HEK293 (cell line): ENCODE data around the gene SDE2.

ENCODE experiments used
- CTCF ChIA-PET: fragments of 350-600 bp; formaldehyde crosslinking; extraction: SDS; loops from one replicate; lab custom pipeline; 2021; ENCODE audit warnings: antibody characterized with exemption; lab: Yijun Ruan, JAX
- POLR2A ChIA-PET: fragments of 300-600 bp; formaldehyde crosslinking; extraction: SDS; loops from one replicate; lab custom pipeline; 2020; ENCODE audit warnings: antibody characterized with exemption, inconsistent platforms; lab: Yijun Ruan, JAX
- H3K27ac ChIP-seq: fragments of 200-500 bp; sonication (Bioruptor generic); 2 replicates; pipeline ENCODE4 v1.5.1; 2014; ENCODE audit warnings: low read depth, low read length, control low read depth, inconsistent platforms; ENCODE audit errors: extremely low read depth
- H3K36me3 ChIP-seq, 2 experiments: fragments of 200-500 bp in 1 of 2; sonication (Bioruptor generic) in 1 of 2; 1 replicate in 1 of 2; 2 replicates in 1 of 2; pipeline ENCODE4 v1.5.1; 2014 to 2017; ENCODE audit warnings: inconsistent platforms in 2 of 2, low read length in 2 of 2; ENCODE audit not compliant: control insufficient read depth in 2 of 2, insufficient read depth in 1 of 2
- H3K4me1 ChIP-seq: fragments of 200-500 bp; sonication (Bioruptor generic); 2 replicates; pipeline ENCODE4 v1.5.1; 2014; ENCODE audit warnings: mild to moderate bottlenecking, low read length, inconsistent platforms; ENCODE audit not compliant: control insufficient read depth, insufficient read depth
- H3K4me3 ChIP-seq: 2 replicates; pipeline ENCODE4 v1.5.1; 2011; ENCODE audit warnings: low read depth, mild to moderate bottlenecking, control low read depth, low read length, moderate library complexity
- H3K9me3 ChIP-seq: fragments of 200-500 bp; sonication (Bioruptor generic); 2 replicates; pipeline ENCODE4 v1.5.1; 2014; ENCODE audit warnings: low read depth, low read length, inconsistent platforms; ENCODE audit not compliant: control insufficient read depth, insufficient read depth
- BCL6B ChIP-seq: fragments of 450-650 bp; formaldehyde crosslinking; IDR thresholded peaks from 2 replicates; pipeline ENCODE4 v1.5.1; 2017; ENCODE audit warnings: missing biosample characterization, missing genetic modification characterization
- EGR2 ChIP-seq: fragments of 450-650 bp; formaldehyde crosslinking; IDR thresholded peaks from 2 replicates; pipeline ENCODE4 v1.5.1; 2016; ENCODE audit warnings: low read depth, missing biosample characterization, missing genetic modification characterization
- GLIS2 ChIP-seq: fragments of 450-650 bp; formaldehyde crosslinking; IDR thresholded peaks from 2 replicates; pipeline ENCODE4 v1.5.1; 2016; ENCODE audit warnings: missing biosample characterization, missing genetic modification characterization
- KLF17 ChIP-seq: fragments of 450-650 bp; formaldehyde crosslinking; IDR thresholded peaks from 2 replicates; pipeline ENCODE4 v1.5.1; 2016; ENCODE audit warnings: missing biosample characterization, missing genetic modification characterization
- REPIN1 ChIP-seq: fragments of 450-650 bp; formaldehyde crosslinking; IDR thresholded peaks from 2 replicates; pipeline ENCODE4 v1.5.1; 2017; ENCODE audit warnings: missing biosample characterization, missing genetic modification characterization, low read depth
- SETDB1 ChIP-seq: IDR thresholded peaks from one replicate; pipeline ENCODE4 v1.6.1; 2017; ENCODE audit warnings: mild to moderate bottlenecking, low read length, moderate library complexity, mixed read lengths; ENCODE audit not compliant: insufficient read length
- SP7 ChIP-seq: fragments of 450-650 bp; formaldehyde crosslinking; IDR thresholded peaks from 2 replicates; pipeline ENCODE4 v1.5.1; 2016; ENCODE audit warnings: missing biosample characterization, missing genetic modification characterization
- ZFHX2 ChIP-seq: fragments of 450-650 bp; formaldehyde crosslinking; conservative IDR thresholded peaks from 2 replicates; pipeline ENCODE4 v1.5.1; 2016; ENCODE audit warnings: missing biosample characterization, missing genetic modification characterization
- ZFP69B ChIP-seq: fragments of 450-650 bp; formaldehyde crosslinking; IDR thresholded peaks from 2 replicates; pipeline ENCODE4 v1.5.1; 2016; ENCODE audit warnings: missing biosample characterization, missing genetic modification characterization
- ZNF23 ChIP-seq: fragments of 450-650 bp; formaldehyde crosslinking; IDR thresholded peaks from 2 replicates; pipeline ENCODE4 v1.5.1; 2016; ENCODE audit warnings: missing biosample characterization, missing genetic modification characterization, borderline replicate concordance
- ZNF266 ChIP-seq: fragments of 450-650 bp; formaldehyde crosslinking; IDR thresholded peaks from 2 replicates; pipeline ENCODE4 v1.5.1; 2016; ENCODE audit warnings: missing biosample characterization, missing genetic modification characterization, low read depth
- ZNF324 ChIP-seq: fragments of 450-650 bp; formaldehyde crosslinking; IDR thresholded peaks from 2 replicates; pipeline ENCODE4 v1.5.1; 2016; ENCODE audit warnings: missing biosample characterization, missing genetic modification characterization
- ZNF449 ChIP-seq: fragments of 450-650 bp; formaldehyde crosslinking; IDR thresholded peaks from 2 replicates; pipeline ENCODE4 v1.5.1; 2017; ENCODE audit warnings: missing biosample characterization, mild to moderate bottlenecking, missing genetic modification characterization, moderate library complexity
- ZNF473 ChIP-seq: fragments of 450-650 bp; formaldehyde crosslinking; IDR thresholded peaks from 2 replicates; pipeline ENCODE4 v1.5.1; 2017; ENCODE audit warnings: missing biosample characterization, missing genetic modification characterization
- ZNF510 ChIP-seq: fragments of 450-650 bp; formaldehyde crosslinking; IDR thresholded peaks from 2 replicates; pipeline ENCODE4 v1.5.1; 2018; ENCODE audit warnings: mild to moderate bottlenecking, missing genetic modification characterization, missing biosample characterization; ENCODE audit not compliant: insufficient replicate concordance
- ZNF701 ChIP-seq: fragments of 450-650 bp; formaldehyde crosslinking; IDR thresholded peaks from 2 replicates; pipeline ENCODE4 v1.5.1; 2016; ENCODE audit warnings: missing biosample characterization, missing genetic modification characterization
- ZNF768 ChIP-seq: fragments of 450-650 bp; formaldehyde crosslinking; IDR thresholded peaks from 2 replicates; pipeline ENCODE4 v1.5.1; 2018; ENCODE audit warnings: missing biosample characterization, mild to moderate bottlenecking, missing genetic modification characterization
- ZNF777 ChIP-seq: fragments of 450-650 bp; formaldehyde crosslinking; IDR thresholded peaks from 2 replicates; pipeline ENCODE4 v1.5.1; 2017; ENCODE audit warnings: missing biosample characterization, missing genetic modification characterization, borderline replicate concordance
- ZSCAN30 ChIP-seq: fragments of 450-650 bp; IDR thresholded peaks from 2 replicates; pipeline ENCODE4 v1.5.1; 2018; ENCODE audit warnings: missing biosample characterization, mild to moderate bottlenecking, missing genetic modification characterization, moderate library complexity

The SDE2 gene

GRCh38 chr1:226029093-226029496 lies 30.0 kb upstream of the SDE2 start:
- TF ChIP-seq ZNF777 (tag by site-specific recombination) (no peak), ZFP69B (no peak)
- no peak overlapping the region for H3K4me3 ChIP-seq
- no peaks in the 10 kb centered on the region for H3K9me3 ChIP-seq
- H3K27ac ChIP-seq = no peak overlapping the region
- CTCF ChIA-PET = interaction anchor here (0.6 to 1.5 kb wide), 4 partner anchors 27 to 516 kb away, joined by 3 to 6 read pairs (median 4); no protein-coding TSS in a partner anchor
- H3K36me3 ChIP-seq = no peaks in the 10 kb centered on the region
- H3K4me1 ChIP-seq = no peaks in the 10 kb centered on the region
- POLR2A ChIA-PET = interaction anchor here (0.6 to 1.4 kb wide), 3 partner anchors 12 to 252 kb away, joined by 3 to 6 read pairs (median 5); no protein-coding TSS in a partner anchor

- no peak for TF ChIP-seq ZNF701 (tag by site-specific recombination)
- no peak for TF ChIP-seq ZSCAN30 (tag by site-specific recombination)
- TF ChIP-seq BCL6B (tag by site-specific recombination) = no peak
- no peak for TF ChIP-seq ZNF266 (tag by site-specific recombination)
- no peak for TF ChIP-seq GLIS2 (tag by site-specific recombination)
- no peak for TF ChIP-seq ZNF324 (tag by site-specific recombination)
- TF ChIP-seq EGR2 (tag by site-specific recombination) = peak; percentile 54
- TF ChIP-seq ZNF473 (tag by site-specific recombination) = no peak
- peak; percentile 60; the same call in 1 of the 2 replicates for TF ChIP-seq ZFHX2 (tag by site-specific recombination)
- no peak for TF ChIP-seq ZNF768 (tag by site-specific recombination)
- TF ChIP-seq ZNF510 (tag by site-specific recombination) = no peak
- TF ChIP-seq REPIN1 (tag by site-specific recombination) = no peak
- TF ChIP-seq KLF17 = no peak
- TF ChIP-seq SETDB1 = no peak
- POLR2A ChIA-PET = interaction anchor here (1.6 kb wide), 1 partner anchor 35 kb away, joined by 4 read pairs; the partner anchor contains the start of gene H3-3A
- H3K36me3 ChIP-seq = no peaks in the 10 kb centered on the region
- H3K4me1 ChIP-seq = no peaks in the 10 kb centered on the region
- H3K4me3 ChIP-seq = no peak overlapping the region
- CTCF ChIA-PET = interaction anchor here (0.6 to 1.4 kb wide), 3 partner anchors 37 to 101 kb away, joined by 3 to 6 read pairs (median 3); no protein-coding TSS in a partner anchor
- no peaks in the 10 kb centered on the region for H3K9me3 ChIP-seq
- no peak overlapping the region for H3K27ac ChIP-seq
Measured at GRCh38 chr1:226027538-226028217, 28.5 kb upstream of the SDE2 start.

- no peaks in the 10 kb centered on the region for H3K4me1 ChIP-seq
- no peaks in the 10 kb centered on the region for H3K36me3 ChIP-seq
- H3K4me3 ChIP-seq = no peak overlapping the region
- H3K27ac ChIP-seq = no peak overlapping the region
- POLR2A ChIA-PET = interaction anchor here (1.6 kb wide), 1 partner anchor 35 kb away, joined by 4 read pairs; the partner anchor contains the start of gene H3-3A
- TF ChIP-seq SP7 (tag by site-specific recombination) = peak; percentile 98
- TF ChIP-seq ZNF449 = peak; percentile 53; the same call in 1 of the 2 replicates
- no peak for TF ChIP-seq ZNF23 (tag by site-specific recombination)
- CTCF ChIA-PET = interaction anchor here (0.6 kb wide), 2 partner anchors 46 to 51 kb away, joined by 3 read pairs; no protein-coding TSS in a partner anchor
- H3K9me3 ChIP-seq = no peaks in the 10 kb centered on the region
Measured at GRCh38 chr1:226026833-226027232, 27.7 kb upstream of the SDE2 start.
